ENCODE results near the gene RAB14. TPM values are rescaled to one million over a fixed set of nuclear protein-coding genes. Genes with fewer than 3 reads are reported as not detected.
A peak's percentile ranks its signal among the peaks of the same experiment; 100 is the strongest.

RAB14 gene
- total and polyA plus RNA-seq, 2 experiments from 2014 or later, result 22.8 to 31.0 TPM

DNA sequence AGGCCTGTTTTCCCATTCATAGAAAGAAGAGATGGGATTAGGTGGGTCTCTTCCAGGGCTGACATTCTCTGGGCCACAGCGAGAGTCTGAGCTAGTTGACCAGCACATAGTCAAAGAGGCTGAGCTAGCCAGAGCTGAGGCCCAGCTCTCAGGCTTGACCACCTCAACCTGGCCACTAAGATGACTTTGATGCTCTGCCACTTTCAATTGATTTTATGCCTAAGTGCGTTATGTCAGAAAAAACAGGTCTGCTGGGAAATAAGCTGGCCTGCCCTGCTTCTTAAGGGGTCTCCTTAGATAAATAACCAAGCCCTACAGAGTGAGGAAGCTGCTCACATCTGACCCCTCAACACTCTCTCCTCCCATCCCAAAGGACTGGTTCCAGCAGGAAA, 20.0 kb upstream of the RAB14 start:
- Histone ChIP-seq H3K36me3 (ENCODE audit: insufficient read depth) (no peaks in the 10 kb centered on the region), H3K4me1 (ENCODE audit: insufficient read depth) (peaks cover 33% of the 10 kb centered on the region), H3F3A (replicated peaks; ENCODE audit: low read depth) (no peaks in the 10 kb centered on the region; the same call in 1 of the 2 replicates), H2AFZ (peak overlapping the region; percentile 2; the same call in 1 of the 2 replicates), H3K4me3 (peak overlapping the region; percentile 9; the same call in 1 of the 2 replicates), H3K9me2 (ENCODE audit: insufficient read depth) (no peaks in the 10 kb centered on the region), H3K79me2 (replicated peaks; ENCODE audit: insufficient read depth) (no peaks in the 10 kb centered on the region), H4K20me1 (replicated peaks; ENCODE audit: insufficient read depth) (no peaks in the 10 kb centered on the region), H3K27me3 (ENCODE audit: insufficient read depth) (no peaks in the 10 kb centered on the region), H3K27ac (ENCODE audit: low read depth) (peak overlapping the region; percentile 67), H3K4me2 (peak overlapping the region; percentile 28)
- Mint-ChIP-seq H3K9me3 (no peaks in the 10 kb centered on the region; the same call in 2 of the 3 replicates), H3K27ac (peak overlapping the region; percentile 89), H3K4me3 (peak overlapping the region; percentile 56; the same call in 2 of the 3 replicates), H3K27me3 (ENCODE audit: insufficient read depth, low read depth, poor library complexity) (peaks cover 9% of the 10 kb centered on the region), H3K4me1 (peaks cover 33% of the 10 kb centered on the region), H3K36me3 (ENCODE audit: low read depth) (peaks cover 3% of the 10 kb centered on the region; the same call in 1 of the 3 replicates)
- DNase-seq (ENCODE audit: low spot score) (no peak), ATAC-seq (peak; percentile 28)
- TF ChIP-seq, protein P1, sequence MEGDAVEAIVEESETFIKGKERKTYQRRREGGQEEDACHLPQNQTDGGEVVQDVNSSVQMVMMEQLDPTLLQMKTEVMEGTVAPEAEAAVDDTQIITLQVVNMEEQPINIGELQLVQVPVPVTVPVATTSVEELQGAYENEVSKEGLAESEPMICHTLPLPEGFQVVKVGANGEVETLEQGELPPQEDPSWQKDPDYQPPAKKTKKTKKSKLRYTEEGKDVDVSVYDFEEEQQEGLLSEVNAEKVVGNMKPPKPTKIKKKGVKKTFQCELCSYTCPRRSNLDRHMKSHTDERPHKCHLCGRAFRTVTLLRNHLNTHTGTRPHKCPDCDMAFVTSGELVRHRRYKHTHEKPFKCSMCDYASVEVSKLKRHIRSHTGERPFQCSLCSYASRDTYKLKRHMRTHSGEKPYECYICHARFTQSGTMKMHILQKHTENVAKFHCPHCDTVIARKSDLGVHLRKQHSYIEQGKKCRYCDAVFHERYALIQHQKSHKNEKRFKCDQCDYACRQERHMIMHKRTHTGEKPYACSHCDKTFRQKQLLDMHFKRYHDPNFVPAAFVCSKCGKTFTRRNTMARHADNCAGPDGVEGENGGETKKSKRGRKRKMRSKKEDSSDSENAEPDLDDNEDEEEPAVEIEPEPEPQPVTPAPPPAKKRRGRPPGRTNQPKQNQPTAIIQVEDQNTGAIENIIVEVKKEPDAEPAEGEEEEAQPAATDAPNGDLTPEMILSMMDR (conservative IDR thresholded peaks at IDR 0.05; ENCODE audit: low read depth in 2 of 2), result no peak
- TF ChIP-seq ZNF331 (CRISPR knock-in tag; IDR thresholded peaks at IDR 0.05; ENCODE audit: low read depth) (no peak), NANOG (IDR thresholded peaks at IDR 0.05; ENCODE audit: borderline replicate concordance) (no peak), POLR2AphosphoS5 (IDR thresholded peaks at IDR 0.05; ENCODE audit: low read depth) (no peak), ZNF114 (CRISPR knock-in tag; IDR thresholded peaks at IDR 0.05) (no peak), JUNB (IDR thresholded peaks at IDR 0.05; ENCODE audit: unreplicated experiment) (no peak), EZH2phosphoT487 (IDR thresholded peaks at IDR 0.05; ENCODE audit: unreplicated experiment) (no peak), STAT1 (IDR thresholded peaks at IDR 0.05; ENCODE audit: unreplicated experiment) (no peak), EZH2 (IDR thresholded peaks at IDR 0.05; ENCODE audit: low read depth, unreplicated experiment) (no peak), CREB1 (CRISPR knock-in tag; IDR thresholded peaks at IDR 0.05; ENCODE audit: low read depth) (no peak)
- TF ChIP-seq, protein P2, sequence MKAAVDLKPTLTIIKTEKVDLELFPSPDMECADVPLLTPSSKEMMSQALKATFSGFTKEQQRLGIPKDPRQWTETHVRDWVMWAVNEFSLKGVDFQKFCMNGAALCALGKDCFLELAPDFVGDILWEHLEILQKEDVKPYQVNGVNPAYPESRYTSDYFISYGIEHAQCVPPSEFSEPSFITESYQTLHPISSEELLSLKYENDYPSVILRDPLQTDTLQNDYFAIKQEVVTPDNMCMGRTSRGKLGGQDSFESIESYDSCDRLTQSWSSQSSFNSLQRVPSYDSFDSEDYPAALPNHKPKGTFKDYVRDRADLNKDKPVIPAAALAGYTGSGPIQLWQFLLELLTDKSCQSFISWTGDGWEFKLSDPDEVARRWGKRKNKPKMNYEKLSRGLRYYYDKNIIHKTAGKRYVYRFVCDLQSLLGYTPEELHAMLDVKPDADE (IDR thresholded peaks at IDR 0.05), result no peak
- TF ChIP-seq, protein P3, sequence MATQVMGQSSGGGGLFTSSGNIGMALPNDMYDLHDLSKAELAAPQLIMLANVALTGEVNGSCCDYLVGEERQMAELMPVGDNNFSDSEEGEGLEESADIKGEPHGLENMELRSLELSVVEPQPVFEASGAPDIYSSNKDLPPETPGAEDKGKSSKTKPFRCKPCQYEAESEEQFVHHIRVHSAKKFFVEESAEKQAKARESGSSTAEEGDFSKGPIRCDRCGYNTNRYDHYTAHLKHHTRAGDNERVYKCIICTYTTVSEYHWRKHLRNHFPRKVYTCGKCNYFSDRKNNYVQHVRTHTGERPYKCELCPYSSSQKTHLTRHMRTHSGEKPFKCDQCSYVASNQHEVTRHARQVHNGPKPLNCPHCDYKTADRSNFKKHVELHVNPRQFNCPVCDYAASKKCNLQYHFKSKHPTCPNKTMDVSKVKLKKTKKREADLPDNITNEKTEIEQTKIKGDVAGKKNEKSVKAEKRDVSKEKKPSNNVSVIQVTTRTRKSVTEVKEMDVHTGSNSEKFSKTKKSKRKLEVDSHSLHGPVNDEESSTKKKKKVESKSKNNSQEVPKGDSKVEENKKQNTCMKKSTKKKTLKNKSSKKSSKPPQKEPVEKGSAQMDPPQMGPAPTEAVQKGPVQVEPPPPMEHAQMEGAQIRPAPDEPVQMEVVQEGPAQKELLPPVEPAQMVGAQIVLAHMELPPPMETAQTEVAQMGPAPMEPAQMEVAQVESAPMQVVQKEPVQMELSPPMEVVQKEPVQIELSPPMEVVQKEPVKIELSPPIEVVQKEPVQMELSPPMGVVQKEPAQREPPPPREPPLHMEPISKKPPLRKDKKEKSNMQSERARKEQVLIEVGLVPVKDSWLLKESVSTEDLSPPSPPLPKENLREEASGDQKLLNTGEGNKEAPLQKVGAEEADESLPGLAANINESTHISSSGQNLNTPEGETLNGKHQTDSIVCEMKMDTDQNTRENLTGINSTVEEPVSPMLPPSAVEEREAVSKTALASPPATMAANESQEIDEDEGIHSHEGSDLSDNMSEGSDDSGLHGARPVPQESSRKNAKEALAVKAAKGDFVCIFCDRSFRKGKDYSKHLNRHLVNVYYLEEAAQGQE (IDR thresholded peaks at IDR 0.05; ENCODE audit: unreplicated experiment), result no peak
- TF ChIP-seq, protein P4, sequence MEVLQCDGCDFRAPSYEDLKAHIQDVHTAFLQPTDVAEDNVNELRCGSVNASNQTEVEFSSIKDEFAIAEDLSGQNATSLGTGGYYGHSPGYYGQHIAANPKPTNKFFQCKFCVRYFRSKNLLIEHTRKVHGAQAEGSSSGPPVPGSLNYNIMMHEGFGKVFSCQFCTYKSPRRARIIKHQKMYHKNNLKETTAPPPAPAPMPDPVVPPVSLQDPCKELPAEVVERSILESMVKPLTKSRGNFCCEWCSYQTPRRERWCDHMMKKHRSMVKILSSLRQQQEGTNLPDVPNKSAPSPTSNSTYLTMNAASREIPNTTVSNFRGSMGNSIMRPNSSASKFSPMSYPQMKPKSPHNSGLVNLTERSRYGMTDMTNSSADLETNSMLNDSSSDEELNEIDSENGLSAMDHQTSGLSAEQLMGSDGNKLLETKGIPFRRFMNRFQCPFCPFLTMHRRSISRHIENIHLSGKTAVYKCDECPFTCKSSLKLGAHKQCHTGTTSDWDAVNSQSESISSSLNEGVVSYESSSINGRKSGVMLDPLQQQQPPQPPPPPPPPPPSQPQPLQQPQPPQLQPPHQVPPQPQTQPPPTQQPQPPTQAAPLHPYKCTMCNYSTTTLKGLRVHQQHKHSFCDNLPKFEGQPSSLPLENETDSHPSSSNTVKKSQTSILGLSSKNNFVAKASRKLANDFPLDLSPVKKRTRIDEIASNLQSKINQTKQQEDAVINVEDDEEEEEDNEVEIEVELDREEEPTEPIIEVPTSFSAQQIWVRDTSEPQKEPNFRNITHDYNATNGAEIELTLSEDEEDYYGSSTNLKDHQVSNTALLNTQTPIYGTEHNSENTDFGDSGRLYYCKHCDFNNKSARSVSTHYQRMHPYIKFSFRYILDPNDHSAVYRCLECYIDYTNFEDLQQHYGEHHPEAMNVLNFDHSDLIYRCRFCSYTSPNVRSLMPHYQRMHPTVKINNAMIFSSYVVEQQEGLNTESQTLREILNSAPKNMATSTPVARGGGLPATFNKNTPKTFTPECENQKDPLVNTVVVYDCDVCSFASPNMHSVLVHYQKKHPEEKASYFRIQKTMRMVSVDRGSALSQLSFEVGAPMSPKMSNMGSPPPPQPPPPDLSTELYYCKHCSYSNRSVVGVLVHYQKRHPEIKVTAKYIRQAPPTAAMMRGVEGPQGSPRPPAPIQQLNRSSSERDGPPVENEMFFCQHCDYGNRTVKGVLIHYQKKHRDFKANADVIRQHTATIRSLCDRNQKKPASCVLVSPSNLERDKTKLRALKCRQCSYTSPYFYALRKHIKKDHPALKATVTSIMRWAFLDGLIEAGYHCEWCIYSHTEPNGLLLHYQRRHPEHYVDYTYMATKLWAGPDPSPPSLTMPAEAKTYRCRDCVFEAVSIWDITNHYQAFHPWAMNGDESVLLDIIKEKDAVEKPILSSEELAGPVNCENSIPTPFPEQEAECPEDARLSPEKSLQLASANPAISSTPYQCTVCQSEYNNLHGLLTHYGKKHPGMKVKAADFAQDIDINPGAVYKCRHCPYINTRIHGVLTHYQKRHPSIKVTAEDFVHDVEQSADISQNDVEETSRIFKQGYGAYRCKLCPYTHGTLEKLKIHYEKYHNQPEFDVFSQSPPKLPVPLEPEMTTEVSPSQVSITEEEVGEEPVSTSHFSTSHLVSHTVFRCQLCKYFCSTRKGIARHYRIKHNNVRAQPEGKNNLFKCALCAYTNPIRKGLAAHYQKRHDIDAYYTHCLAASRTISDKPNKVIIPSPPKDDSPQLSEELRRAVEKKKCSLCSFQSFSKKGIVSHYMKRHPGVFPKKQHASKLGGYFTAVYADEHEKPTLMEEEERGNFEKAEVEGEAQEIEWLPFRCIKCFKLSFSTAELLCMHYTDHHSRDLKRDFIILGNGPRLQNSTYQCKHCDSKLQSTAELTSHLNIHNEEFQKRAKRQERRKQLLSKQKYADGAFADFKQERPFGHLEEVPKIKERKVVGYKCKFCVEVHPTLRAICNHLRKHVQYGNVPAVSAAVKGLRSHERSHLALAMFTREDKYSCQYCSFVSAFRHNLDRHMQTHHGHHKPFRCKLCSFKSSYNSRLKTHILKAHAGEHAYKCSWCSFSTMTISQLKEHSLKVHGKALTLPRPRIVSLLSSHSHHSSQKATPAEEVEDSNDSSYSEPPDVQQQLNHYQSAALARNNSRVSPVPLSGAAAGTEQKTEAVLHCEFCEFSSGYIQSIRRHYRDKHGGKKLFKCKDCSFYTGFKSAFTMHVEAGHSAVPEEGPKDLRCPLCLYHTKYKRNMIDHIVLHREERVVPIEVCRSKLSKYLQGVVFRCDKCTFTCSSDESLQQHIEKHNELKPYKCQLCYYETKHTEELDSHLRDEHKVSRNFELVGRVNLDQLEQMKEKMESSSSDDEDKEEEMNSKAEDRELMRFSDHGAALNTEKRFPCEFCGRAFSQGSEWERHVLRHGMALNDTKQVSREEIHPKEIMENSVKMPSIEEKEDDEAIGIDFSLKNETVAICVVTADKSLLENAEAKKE (CRISPR knock-in tag; IDR thresholded peaks at IDR 0.05), result no peak
